WTC11 (cell line): ENCODE results near the gene ANGPTL5. TPM values are rescaled to one million over a fixed set of nuclear protein-coding genes. Genes with fewer than 3 reads are reported as not detected.

Experiments
- ATAC-seq: fragments of 200-7000 bp; cut with Tn5 transposase; 2 replicates; pipeline ENCODE4 v1.10.0; 2021; ENCODE audit warnings: mild to moderate bottlenecking, moderate library complexity
- CTCF ChIA-PET: fragments of 300-600 bp; sonication (Branson Sonifier 250); formaldehyde crosslinking; loops from one replicate; lab custom pipeline; 2021; ENCODE audit warnings: antibody characterized with exemption; lab: Charles Lee
- POLR2A ChIA-PET: fragments of 350-600 bp; sonication (Branson Sonifier 250); formaldehyde crosslinking; loops from one replicate; lab custom pipeline; 2021; ENCODE audit warnings: antibody characterized with exemption; lab: Charles Lee
- DNase-seq: peaks from one replicate; pipeline ENCODE4 v3.0.0; 2021; ENCODE audit warnings: low spot score
- H3K27ac Mint-ChIP-seq: 2 replicates; pipeline ENCODE4 v1.8.0; 2021; ENCODE audit warnings: mixed read lengths
- H3K27me3 Mint-ChIP-seq: 2 replicates; pipeline ENCODE4 v1.8.0; 2021; ENCODE audit warnings: low read depth, mild to moderate bottlenecking, moderate library complexity, mixed read lengths
- H3K36me3 Mint-ChIP-seq: 2 replicates; pipeline ENCODE4 v1.8.0; 2021; ENCODE audit warnings: mixed read lengths
- H3K4me1 Mint-ChIP-seq: 2 replicates; pipeline ENCODE4 v1.8.0; 2022; ENCODE audit warnings: mixed read lengths
- H3K4me3 Mint-ChIP-seq: 2 replicates; pipeline ENCODE4 v1.8.0; 2021; ENCODE audit warnings: mild to moderate bottlenecking, moderate library complexity, mixed read lengths
- H3K9me3 Mint-ChIP-seq: 2 replicates; pipeline ENCODE4 v1.8.0; 2021; ENCODE audit warnings: mixed read lengths
- AFF4 ChIP-seq: sonication (generic); formaldehyde crosslinking; IDR thresholded peaks from 2 replicates; pipeline ENCODE4 v1.8.1; 2023; ENCODE audit warnings: mild to moderate bottlenecking, missing genetic modification reagents, borderline replicate concordance
- ATF1 ChIP-seq: sonication (generic); formaldehyde crosslinking; IDR thresholded peaks from 2 replicates; pipeline ENCODE4 v1.8.1; 2023; ENCODE audit warnings: mild to moderate bottlenecking, moderate library complexity, missing genetic modification reagents
- ATF2 ChIP-seq: sonication (generic); formaldehyde crosslinking; IDR thresholded peaks from 2 replicates; pipeline ENCODE4 v1.8.1; 2022; ENCODE audit warnings: low read depth, missing genetic modification reagents, borderline replicate concordance
- CTCF ChIP-seq: fragments of 200-600 bp; IDR thresholded peaks from 2 replicates; pipeline ENCODE4 v1.8.0; 2022; ENCODE audit warnings: antibody characterized with exemption
- EMX1 ChIP-seq: fragments of 250-450 bp; sonication (Bioruptor Pico); IDR thresholded peaks from 2 replicates; pipeline ENCODE4 v1.8.0; 2021; ENCODE audit warnings: mild to moderate bottlenecking
- HMGA2 ChIP-seq: fragments of 250-450 bp; sonication (Bioruptor Pico); IDR thresholded peaks from 2 replicates; pipeline ENCODE4 v1.4.0; 2021; ENCODE audit warnings: mild to moderate bottlenecking, moderate library complexity
- NR1H2 ChIP-seq: sonication (generic); formaldehyde crosslinking; IDR thresholded peaks from 2 replicates; pipeline ENCODE4 v1.9.0; 2021; ENCODE audit warnings: mild to moderate bottlenecking, moderate library complexity, missing genetic modification reagents
- SMAD4 ChIP-seq: sonication (generic); formaldehyde crosslinking; IDR thresholded peaks from 2 replicates; pipeline ENCODE4 v1.8.0; 2022; ENCODE audit warnings: mild to moderate bottlenecking, missing genetic modification reagents
- TEAD1 ChIP-seq: sonication (generic); formaldehyde crosslinking; IDR thresholded peaks from 2 replicates; pipeline ENCODE4 v1.8.0; 2022; ENCODE audit warnings: mild to moderate bottlenecking, missing genetic modification reagents
- TEAD4 ChIP-seq: sonication (generic); formaldehyde crosslinking; IDR thresholded peaks from 2 replicates; pipeline ENCODE4 v1.8.0; 2022; ENCODE audit warnings: mild to moderate bottlenecking, missing genetic modification reagents
- ZMAT4 ChIP-seq: fragments of 250-450 bp; sonication (Bioruptor Pico); IDR thresholded peaks from 2 replicates; pipeline ENCODE4 v1.9.0; 2021; ENCODE audit warnings: mild to moderate bottlenecking
- ZNF232 ChIP-seq: sonication (generic); formaldehyde crosslinking; IDR thresholded peaks from 2 replicates; pipeline ENCODE4 v1.8.0; 2022; ENCODE audit warnings: mild to moderate bottlenecking, missing genetic modification reagents
- ZNF281 ChIP-seq: sonication (generic); formaldehyde crosslinking; IDR thresholded peaks from 2 replicates; pipeline ENCODE4 v1.8.0; 2023; ENCODE audit warnings: mild to moderate bottlenecking, missing genetic modification reagents
- ZNF423 ChIP-seq: fragments of 250-450 bp; sonication (Bioruptor Pico); IDR thresholded peaks from 2 replicates; pipeline ENCODE4 v2.1.2; 2022; ENCODE audit warnings: mild to moderate bottlenecking, moderate library complexity
- ZNF512 ChIP-seq: sonication (generic); formaldehyde crosslinking; IDR thresholded peaks from 2 replicates; pipeline ENCODE4 v1.8.1; 2022; ENCODE audit warnings: missing genetic modification reagents, borderline replicate concordance
- total RNA-seq: library from RNA; stranded (reverse); gene quantifications from 3 replicates; pipeline ENCODE4 v1.2.3, GENCODE V29; 2021

Gene ANGPTL5
- total RNA-seq, 1 experiment from 2014 or later: not detected

DNA sequence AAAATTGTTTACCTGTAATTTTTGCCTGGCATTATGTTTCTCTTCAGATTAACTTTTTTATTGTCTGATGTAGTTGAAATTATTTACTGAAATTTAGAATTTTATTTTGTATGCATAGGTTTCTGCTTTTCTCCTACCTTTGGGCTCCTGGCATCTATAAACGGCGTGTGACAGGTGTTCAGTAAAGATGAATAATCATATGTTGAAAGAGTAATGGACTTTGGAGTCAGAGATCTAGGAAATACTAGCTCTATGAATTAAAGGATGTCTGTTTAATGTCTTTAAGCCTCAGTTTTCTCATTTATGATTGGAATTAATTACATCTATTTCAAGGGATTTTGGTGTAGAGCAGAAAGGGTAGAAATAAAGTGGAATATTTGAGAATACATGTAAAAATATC is 7.2 kb upstream of the ANGPTL5 start:
- Mint-ChIP-seq H3K36me3 (no peaks in the 10 kb centered on the region), H3K27ac (no peak overlapping the region), H3K4me1 (no peaks in the 10 kb centered on the region), H3K27me3 (no peaks in the 10 kb centered on the region), H3K4me3 (no peak overlapping the region), H3K9me3 (no peaks in the 10 kb centered on the region)
- ChIA-PET POLR2A (no interaction called here), CTCF (no interaction called here)
- no peak for DNase-seq
- TF ChIP-seq CTCF (no peak), ATF1 (CRISPR knock-in tag) (no peak), AFF4 (CRISPR knock-in tag) (no peak), SMAD4 (CRISPR knock-in tag) (no peak)
- ATAC-seq: no peak

- ATAC-seq: no peak
- POLR2A ChIA-PET: no interaction called here
- H3K4me3 Mint-ChIP-seq: no peak overlapping the region
- TF ChIP-seq CTCF (no peak), ZNF512 (CRISPR knock-in tag) (no peak), ZNF281 (no peak), NR1H2 (no peak), ZMAT4 (CRISPR knock-in tag) (no peak), TEAD4 (CRISPR knock-in tag) (no peak), TEAD1 (CRISPR knock-in tag) (no peak), ZNF423 (CRISPR knock-in tag) (no peak), EMX1 (CRISPR knock-in tag) (no peak), ATF2 (CRISPR knock-in tag) (no peak), ZNF232 (CRISPR knock-in tag) (no peak), HMGA2 (CRISPR knock-in tag) (no peak), AFF4 (CRISPR knock-in tag) (no peak)
Observed at GRCh38 chr11:101920992-101921391, 4.7 kb upstream of the ANGPTL5 start.

More at GRCh38 chr11:101920992-101921391, 4.7 kb upstream of the ANGPTL5 start:
- no peaks in the 10 kb centered on the region for H3K36me3 Mint-ChIP-seq
- no peaks in the 10 kb centered on the region for H3K9me3 Mint-ChIP-seq
- CTCF ChIA-PET: no interaction called here
- no peaks in the 10 kb centered on the region for H3K27me3 Mint-ChIP-seq
- peaks cover 9% of the 10 kb centered on the region for H3K4me1 Mint-ChIP-seq
- no peak for DNase-seq
- no peak overlapping the region for H3K27ac Mint-ChIP-seq
